ENCODE data around the gene APAF1. TPM values are rescaled to one million over a fixed set of nuclear protein-coding genes. Genes with fewer than 3 reads are reported as not detected.
"Not testable (repeated sequence)": the region's sequence is repeated elsewhere in the genome, so short reads cannot be mapped to it uniquely, and the experiment has no call there.

Gene APAF1
- 19.1 and 25.7 TPM in 2 replicates for total RNA-seq

- DNase-seq (ENCODE audit: low read depth in 2 of 2) = peak; percentile 87 to 97
Observed at GRCh38 chr12:98644712-98645571, at the start of gene APAF1, which contains the start of gene IKBIP. Gene APAF1 (plus strand): TSS chr12:98645290. CDS start chr12:98648360, 3,070 bp downstream. Gene IKBIP (minus strand): TSS chr12:98644788. CDS start chr12:98644701, 87 bp downstream.

DNA sequence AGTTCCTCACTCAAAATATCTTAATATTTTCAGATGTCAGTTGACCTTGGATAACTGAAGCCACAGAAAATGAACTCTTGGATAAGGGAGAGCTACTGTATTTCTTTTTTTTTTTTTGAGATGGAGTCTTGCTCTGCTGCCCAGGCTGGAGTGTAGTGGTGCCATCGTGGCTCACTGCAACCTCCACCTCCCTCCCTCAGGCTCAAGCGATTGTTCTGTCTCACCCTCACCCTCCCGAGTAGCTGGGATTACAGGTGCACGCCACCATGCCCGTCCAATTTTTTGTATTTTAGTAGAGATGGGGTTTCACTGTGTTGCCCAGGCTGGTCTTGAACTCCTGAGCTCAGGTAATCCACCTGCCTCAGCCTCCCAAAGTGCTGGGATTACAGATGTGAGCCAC is 47.8 kb upstream of the APAF1 start:
- not testable (repeated sequence) for DNase-seq (ENCODE audit: low read depth in 2 of 2)

DNA sequence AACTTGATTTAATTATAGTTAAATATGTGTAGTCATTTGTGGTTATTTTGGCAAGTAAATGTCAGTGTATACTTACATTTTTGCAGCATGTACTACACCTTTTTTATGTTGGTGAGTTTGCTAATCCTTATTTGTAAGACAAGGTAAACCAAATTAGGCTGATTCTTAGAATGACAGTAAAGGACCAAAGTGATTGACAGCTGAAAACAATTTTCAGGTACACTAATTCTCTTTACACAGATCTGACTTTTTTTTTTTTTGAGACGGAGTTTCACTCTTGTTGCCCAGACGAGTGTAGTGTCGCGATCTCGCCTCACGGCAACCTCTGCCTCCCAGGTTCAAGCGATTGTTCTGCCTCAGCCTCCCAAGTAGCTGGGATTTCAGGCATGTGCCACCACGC is 43.2 kb upstream of the APAF1 start:
- DNase-seq (ENCODE audit: low read depth in 2 of 2) = no peak

GRCh38 chr12:98606359-98606988 is 38.6 kb upstream of the APAF1 start:
- DNase-seq (ENCODE audit: low read depth in 2 of 2) = peak in 1 of 2 donors; percentile 13

DNA sequence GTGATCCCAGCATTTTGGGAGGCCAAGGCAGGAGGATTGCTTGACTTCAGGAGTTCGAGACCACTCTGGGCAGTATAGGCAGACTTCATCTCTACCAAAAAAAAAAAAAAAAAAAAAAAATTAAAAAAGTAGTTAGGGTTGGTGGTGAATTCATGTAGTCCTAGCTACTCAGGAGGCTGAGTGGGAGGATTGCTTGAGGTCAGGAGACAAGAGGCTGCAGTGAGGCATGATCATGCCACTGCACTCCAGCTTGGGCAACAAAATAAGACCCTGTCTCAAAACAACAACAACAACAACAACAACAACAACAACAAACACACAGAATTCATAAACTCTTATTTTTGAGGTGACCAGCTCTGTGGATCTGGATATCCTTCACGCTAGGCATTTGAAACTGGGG is 34.5 kb upstream of the APAF1 start:
- no peak for DNase-seq (ENCODE audit: low read depth in 2 of 2)

DNA sequence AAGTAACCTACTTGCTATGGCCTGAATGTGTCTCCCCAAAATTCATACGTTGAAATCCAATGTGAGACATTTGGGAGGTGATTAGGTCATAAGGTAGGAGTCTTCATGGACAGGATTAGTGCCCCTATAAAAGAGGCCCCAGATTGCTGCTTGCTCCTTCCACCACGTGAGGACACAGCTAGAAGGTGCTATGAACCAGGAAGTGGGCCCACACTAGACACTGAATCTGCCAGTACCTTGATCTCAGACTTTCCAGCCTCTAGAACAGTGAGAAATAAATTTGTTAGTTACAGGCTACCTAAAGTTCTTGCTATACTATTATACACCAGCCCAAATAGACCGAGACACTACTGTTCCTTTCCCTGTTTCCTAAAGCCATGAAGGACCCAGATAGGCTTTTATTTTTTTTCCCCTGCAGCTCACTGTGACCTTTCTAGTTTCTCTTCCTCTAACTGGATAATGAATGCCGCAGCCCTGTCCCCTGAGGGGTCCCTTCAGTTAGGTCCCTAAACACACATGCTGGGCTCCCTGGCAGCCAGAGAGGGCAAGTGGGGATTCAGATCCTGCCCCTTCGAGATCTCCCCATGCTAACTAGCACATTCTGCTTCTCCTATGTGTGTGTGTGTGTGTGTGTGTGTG is 32.3 kb upstream of the APAF1 start:
- DNase-seq (ENCODE audit: low read depth in 2 of 2) = no peak

GRCh38 chr12:98618952-98619351 is 26.1 kb upstream of the APAF1 start:
- DNase-seq (ENCODE audit: low read depth in 2 of 2) = no peak

DNA sequence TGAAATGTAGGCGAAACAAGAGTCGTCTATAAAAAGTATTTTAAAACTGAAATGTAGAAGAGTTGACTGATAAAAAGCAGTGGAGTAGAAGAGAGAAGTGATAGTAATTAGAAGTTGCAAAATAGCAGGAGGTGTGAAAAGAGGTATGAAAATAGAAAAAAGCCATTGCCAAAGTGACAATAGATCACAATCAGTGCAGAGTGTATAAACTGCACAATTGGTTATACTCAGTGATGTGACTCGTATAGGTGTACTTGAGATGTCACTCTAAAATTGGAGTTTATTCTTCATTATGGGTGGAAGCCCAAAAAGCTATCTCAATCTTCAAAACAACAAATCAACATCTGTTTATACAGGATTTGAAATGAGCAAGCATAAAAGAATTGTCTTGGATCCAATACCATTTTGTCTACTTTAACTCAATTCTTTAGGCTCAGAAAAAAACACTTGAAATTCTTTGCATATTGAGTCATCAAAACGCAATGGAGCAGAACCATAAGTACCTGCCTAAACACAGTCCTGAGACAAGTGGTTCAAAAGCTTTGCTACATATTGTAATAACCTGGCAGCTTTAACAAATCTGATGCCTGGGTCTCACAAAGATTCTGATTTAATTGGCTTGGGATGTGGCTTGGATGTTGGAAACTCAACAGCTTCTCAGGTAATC is 9.3 kb upstream of the APAF1 start:
- peak in 1 of 2 donors; percentile 56 for DNase-seq (ENCODE audit: low read depth in 2 of 2)

- no peak for DNase-seq (ENCODE audit: low read depth in 2 of 2)
Observed at GRCh38 chr12:98637068-98637467, 8.0 kb upstream of the APAF1 start.

DNA sequence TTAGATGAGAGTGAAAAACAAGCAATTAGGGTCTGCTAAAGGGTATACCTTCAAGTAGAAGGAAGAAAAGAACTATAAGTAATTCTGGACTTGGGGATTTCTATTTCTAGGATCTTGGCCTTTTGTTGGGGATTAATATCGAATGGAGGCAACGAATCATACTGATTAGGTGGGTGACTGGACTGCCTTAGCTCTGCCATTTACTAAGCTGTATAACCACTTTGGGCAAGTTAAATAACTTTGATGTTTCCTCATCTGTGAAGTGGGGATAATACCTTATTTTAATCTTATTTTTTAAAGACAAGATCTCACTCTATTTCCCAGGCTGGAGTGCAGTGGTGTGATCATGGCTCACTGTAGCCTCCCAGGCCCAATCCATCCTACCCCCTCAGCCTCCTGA is 7.1 kb upstream of the APAF1 start:
- no peak for DNase-seq (ENCODE audit: low read depth in 2 of 2)

DNA sequence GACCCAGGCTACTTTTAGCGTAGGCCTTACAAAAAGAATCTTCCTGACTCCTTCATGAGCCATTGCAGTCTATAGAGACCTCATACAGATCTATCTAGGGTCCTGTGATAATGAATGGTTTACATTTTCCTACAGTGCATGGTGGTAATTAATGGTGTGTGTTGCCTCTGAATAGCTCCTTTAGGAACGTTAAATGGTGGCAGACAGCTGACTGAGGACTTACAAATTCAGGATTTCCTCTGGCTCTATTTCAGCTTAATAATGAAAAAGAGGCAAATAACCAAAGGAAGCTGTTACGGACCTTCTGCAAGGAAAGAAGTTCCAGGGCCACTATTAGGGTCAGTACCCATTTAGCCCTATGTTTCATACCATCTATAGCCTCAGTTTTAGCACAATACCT is 5.6 kb upstream of the APAF1 start:
- DNase-seq (ENCODE audit: low read depth in 2 of 2) = peak in 1 of 2 donors; percentile 37

DNA sequence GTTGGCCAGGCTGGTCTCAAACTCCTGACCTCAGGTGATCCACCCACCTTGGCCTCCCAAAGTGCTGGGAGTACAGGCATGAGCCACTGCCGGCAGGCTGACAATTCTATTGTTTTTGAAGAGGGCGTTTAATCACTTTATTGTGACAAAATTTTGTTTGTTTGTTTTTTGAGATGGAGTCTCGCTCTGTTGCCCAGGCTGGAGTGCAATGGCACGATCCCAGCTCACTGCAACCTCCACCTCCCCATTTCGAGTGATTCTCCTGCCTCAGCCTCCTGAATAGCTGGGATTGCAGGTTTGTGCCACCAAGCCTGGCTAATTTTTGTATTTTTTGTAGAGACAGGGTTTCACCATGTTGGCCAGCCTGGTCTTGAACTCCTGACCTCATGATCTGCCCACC is 2.3 kb upstream of the APAF1 start:
- DNase-seq (ENCODE audit: low read depth in 2 of 2) = not testable (repeated sequence)

DNA sequence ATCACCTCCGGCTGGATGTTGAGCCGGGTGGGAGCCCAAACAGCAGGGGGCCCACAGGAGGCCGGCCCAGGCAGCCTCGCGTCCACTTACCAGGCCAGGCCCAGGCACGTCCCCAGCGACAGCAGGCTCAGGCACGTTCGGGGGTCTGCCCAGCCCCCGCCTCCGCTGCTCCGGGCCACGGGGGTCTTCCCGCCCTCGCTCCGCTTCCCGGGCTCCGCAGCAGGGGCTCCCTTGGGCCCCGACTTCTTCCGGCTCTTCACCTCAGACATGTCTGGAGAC is 718 bp upstream of the APAF1 start:
- DNase-seq (ENCODE audit: low read depth in 2 of 2) = peak in 1 of 2 donors; percentile 73

- DNase-seq (ENCODE audit: low read depth in 2 of 2) = peak in 1 of 2 donors; percentile 23
Observed at GRCh38 chr12:98645572-98646067, 530 bp downstream of the APAF1 start.

- peak in 1 of 2 donors; percentile 47 for DNase-seq (ENCODE audit: low read depth in 2 of 2)
Observed at GRCh38 chr12:98646294-98647090, 1.4 kb downstream of the APAF1 start.

GRCh38 chr12:98651328-98651727 is 6.2 kb downstream of the APAF1 start:
- no peak for DNase-seq (ENCODE audit: low read depth in 2 of 2)

DNA sequence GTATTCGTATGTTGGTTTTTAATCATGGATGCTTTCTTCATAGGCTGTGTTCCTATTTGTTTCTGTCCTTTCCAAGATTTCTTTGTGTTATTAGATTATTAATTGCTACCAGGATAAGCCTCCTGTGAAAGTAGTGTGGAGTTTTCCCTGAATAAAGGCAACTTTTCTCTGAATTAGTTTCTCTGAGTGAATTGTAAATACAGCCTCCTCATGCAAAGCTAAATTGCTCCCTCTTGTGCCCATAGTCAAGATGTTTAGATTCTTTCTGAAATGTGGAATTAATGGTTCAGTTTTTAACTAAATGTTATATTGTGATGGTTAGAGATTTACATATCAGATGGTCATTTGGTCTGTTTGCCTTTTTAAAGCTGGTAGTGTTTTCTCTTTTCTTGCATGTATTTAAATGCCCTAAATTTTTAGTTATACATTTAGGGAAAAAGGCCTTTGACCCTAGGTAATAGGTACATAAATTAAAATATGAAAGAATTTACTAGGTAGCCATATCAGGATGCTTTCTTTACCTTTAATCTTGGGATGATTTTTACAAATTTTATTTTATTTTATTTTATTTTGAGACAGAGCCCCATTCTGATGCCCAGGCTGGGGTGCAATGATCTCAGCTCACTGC is 8.9 kb downstream of the APAF1 start:
- peak; percentile 66 to 67 for DNase-seq (ENCODE audit: low read depth in 2 of 2)

- DNase-seq (ENCODE audit: low read depth in 2 of 2) = peak in 1 of 2 donors; percentile 20
Observed at GRCh38 chr12:98656289-98657101, 11.4 kb downstream of the APAF1 start.

DNA sequence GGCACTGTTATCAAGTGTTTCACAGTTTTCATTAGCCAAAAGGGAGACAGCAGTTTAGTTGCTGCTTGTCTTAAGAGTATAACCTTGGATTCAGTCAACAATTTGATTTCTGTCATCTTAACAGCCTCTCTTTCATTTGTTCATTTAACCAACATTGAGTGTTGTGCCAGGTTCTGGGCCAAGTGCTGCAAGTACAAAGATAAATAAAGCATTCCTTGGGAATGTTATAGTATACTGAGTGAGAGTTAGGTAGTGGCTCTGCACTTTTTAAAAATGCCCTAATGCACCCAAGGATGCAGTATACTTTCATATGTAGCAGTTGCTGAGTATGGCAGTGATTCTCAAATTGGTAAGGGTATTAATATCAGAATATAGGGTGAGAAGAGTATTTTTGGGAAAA is 15.4 kb downstream of the APAF1 start:
- no peak for DNase-seq (ENCODE audit: low read depth in 2 of 2)

DNA sequence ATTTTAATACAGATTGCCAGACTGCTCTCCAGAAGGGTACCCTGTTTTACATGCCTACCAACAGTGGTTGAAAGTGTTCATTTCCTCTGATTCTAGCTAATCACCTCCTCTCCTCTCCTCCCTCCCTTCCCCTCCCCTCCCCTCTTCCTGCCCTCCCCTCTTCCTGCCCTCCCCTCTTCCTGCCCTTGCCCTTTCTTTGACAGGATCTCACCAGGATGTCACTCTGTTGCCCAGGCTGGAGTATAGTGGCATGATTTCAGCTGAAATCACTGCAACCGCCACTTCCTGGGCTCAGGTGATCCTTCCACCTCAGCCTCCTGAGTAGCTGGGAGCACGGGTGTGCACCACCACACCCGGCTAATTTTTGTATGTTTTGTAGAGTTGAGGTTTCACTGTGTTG is 24.7 kb downstream of the APAF1 start:
- DNase-seq (ENCODE audit: low read depth in 2 of 2) = no peak
